GM20000 (cell line): ENCODE results near the gene KYAT1.

Source experiments
- DNase-seq: peaks from one replicate; pipeline ENCODE4 v3.0.0; 2012; ENCODE audit warnings: low spot score
- TF ChIP-seq, protein P1 (sequence below): IDR thresholded peaks from 2 replicates; pipeline ENCODE4 v1.5.1; 2012; ENCODE audit warnings: mild to moderate bottlenecking, control low read depth; ENCODE audit errors: extremely low read depth, missing control alignments

The KYAT1 gene

DNA sequence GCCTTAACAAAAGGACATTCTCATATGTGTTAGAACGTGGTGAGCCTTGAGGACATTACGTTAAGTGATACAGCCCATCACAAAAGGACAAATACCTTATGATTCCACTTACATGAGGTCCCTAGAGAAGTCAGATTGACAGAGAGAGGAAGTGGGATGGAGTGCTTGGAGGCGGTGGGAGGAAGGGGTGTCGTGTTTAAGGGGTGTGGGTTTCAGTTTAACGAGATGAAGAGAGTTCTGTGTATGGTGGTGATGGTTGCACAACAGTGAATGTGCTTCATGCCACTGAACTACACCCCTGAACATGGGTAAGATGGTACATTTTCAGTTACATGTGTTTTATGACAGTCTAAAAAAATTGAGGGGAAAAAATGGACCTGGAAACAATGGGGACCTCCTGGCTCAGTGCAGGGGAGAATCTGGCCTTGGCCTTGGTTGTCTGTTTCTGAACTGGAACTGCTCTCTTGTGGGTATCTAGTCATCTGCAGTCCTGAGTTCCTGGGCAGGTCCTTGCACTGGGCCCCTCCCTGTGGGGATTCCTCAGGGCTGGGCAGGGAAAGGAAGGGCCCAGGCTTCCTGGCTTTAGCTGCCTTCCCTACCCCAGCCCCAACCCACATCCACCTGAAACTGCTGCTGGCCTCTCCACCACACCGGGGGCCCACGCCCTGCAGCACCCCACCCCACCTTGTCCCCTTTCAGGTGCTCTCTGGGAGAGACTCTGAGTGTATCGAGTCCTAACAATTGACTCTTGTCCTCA, 18.0 kb upstream of the KYAT1 start:
- TF ChIP-seq, protein P1, sequence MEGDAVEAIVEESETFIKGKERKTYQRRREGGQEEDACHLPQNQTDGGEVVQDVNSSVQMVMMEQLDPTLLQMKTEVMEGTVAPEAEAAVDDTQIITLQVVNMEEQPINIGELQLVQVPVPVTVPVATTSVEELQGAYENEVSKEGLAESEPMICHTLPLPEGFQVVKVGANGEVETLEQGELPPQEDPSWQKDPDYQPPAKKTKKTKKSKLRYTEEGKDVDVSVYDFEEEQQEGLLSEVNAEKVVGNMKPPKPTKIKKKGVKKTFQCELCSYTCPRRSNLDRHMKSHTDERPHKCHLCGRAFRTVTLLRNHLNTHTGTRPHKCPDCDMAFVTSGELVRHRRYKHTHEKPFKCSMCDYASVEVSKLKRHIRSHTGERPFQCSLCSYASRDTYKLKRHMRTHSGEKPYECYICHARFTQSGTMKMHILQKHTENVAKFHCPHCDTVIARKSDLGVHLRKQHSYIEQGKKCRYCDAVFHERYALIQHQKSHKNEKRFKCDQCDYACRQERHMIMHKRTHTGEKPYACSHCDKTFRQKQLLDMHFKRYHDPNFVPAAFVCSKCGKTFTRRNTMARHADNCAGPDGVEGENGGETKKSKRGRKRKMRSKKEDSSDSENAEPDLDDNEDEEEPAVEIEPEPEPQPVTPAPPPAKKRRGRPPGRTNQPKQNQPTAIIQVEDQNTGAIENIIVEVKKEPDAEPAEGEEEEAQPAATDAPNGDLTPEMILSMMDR = no peak
- DNase-seq = no peak

DNA sequence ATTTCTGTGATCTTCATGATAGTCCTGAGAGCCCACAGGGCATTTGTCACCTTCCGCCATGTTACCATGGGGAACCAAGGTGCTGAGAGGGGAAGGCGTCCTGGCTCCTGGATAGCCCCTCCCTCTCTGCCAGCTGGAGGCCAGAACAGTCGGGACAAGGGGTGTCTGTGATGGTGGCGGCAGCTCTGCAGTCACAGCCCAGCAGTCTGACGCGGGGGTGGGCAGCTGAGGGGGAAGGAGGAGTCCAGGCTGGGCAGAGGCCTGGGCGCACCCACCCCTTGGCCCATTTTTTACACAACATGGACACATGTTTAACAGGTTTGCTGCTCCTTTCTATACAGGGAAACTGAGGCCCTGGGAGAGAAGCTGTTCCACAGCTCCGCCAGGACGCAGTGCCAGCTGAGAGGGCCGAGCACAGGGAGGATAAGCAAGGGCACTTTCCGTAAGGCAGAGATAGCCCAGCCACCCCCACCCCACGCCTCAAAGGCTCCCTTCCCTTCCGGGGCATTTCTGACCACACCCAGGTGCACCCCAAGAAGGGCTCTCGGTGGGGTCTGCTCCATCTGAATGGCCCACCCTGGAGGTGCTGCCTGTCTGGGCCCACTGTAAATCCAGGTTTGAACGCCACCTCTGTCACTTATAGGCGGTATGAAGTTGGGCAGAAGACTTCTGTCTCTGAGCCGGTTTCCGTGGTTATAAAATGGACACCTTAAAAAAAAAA, 17.3 kb upstream of the KYAT1 start:
- TF ChIP-seq, protein P1 = no peak
- no peak for DNase-seq

DNA sequence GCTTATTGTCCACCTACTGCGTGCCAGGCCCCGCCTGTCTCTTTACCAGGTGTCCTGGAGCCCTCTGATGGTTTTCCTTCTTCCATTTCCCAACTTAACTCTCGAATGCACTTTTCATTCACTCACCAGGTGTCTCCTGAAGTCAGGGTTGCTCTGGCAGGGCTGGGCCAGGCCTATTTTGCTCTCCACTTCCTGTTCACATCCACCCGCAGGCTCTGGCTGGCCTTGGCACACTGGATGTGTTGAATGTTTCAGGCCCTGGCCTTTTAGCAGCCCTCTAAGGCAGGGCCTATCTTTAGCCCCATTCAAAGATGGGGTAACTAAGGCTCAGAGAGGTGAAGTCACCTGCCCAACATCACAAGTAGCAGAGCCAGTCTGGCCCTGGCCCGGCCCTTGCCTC, 16.6 kb upstream of the KYAT1 start:
- no peak for DNase-seq
- TF ChIP-seq, protein P1 = no peak

DNA sequence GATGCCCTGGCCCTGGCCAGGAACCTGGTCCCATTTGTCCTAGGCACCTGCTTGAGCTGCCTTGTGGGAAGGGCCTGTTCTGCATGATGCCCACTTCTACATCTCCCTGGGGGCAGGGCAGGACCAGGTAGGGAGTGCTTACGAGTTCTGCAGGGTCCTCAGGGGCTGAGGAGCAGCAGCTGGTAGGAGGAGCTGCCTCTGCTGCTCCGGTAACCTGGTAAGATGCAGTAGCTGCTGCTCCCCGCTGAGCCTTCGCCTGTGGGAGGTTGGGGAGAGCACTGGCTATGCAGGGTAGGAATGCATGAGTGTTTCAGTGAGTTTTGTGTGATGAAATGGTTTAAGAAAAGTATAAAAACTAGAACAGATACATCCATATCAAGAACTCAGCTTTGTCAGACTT, 13.8 kb upstream of the KYAT1 start:
- DNase-seq = no peak
- TF ChIP-seq, protein P1 = no peak

DNA sequence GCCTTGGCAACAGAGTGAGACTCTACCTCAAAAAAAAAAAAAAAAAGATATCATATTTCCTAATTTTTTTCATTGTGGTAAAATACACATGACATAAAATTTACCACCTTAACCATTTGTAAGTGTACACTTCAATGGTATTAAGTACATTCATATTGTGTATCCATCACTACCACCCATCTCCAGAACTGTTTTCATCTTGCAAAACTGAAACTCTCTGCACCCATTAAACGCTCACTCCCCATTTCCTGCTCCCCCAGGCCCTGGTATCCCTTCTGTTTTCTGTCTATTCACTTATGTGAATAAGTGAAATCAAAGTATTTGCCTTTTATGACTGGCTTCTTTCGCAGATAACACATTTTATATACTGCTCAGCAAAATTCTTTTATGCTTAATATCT, 13.0 kb upstream of the KYAT1 start:
- no peak for DNase-seq
- TF ChIP-seq, protein P1 = no peak

DNA sequence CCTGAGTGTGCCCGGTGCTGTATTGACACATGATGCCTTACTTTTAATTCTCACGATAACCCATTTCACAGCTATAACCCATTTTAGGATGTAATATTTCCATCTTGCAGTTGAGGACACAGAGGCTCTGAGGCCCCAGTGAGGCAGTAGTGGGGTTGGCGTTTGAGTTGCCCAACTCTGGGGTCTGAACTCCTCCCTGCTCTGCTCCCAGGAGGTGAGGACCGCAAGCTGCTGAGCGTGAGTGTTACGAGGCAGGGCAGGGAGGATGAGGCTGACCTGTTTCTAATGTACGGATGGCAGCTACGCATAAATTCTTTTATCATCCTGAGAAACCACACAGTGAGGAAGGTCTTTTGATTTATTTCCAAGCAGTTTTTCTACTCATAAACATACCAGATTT, 11.6 kb upstream of the KYAT1 start:
- DNase-seq = no peak
- TF ChIP-seq, protein P1 = no peak

DNA sequence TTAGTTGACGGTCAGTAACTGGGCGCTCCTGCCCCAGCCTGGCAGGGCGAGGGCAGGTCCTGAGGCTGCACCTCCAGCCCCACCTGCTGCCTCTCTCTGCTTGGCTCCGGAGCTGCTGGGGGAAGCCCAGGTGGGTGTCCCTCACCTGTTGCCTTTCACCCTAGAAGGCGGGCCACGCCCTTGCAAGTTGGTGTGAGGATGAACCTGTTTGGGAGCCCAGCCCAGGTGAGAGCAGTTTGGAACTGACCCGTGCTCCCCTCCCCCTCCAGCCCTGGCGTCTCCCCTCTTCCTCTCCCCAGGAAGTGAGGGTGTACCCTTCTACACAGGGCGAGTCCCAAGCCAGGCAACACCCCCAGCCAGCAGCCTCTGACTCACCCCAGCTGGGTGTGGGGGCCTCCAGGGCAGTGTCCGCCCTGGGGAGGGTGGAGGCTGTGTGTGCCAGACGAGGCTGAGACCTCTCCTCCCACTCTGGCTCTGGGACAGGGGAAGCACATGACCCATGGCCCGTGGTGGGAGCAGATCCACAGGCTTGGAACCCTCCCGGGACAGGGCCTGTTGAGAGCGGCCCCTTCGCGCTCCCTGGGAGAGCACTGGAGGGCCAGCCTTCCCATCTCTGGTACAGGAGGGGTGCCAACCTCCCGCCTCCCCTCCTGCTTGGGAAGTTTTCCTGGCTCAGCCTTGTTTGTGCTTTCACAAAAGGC, 10.6 kb upstream of the KYAT1 start:
- DNase-seq = no peak
- TF ChIP-seq, protein P1 = no peak
